Panc1 (cell line): ENCODE results near the gene B3GLCT. TPM values are rescaled to one million over a fixed set of nuclear protein-coding genes. Genes with fewer than 3 reads are reported as not detected.

Source experiments
- ATAC-seq: fragments of 200-7000 bp; cut with Tn5 transposase; 2 replicates; pipeline ENCODE4 v1.9.1; 2020; ENCODE audit warnings: mild to moderate bottlenecking, moderate library complexity
- BruUV-seq: library from RNA; stranded (reverse); fragments of 400-500 nt; replicated peaks from 2 replicates; lab custom pipeline; 2021; lab: Mats Ljungman, UMichigan
- CTCF ChIA-PET: fragments of 300-600 bp; sonication (Branson Sonifier 250); formaldehyde crosslinking; loops from one replicate; lab custom pipeline; 2022; ENCODE audit warnings: antibody characterized with exemption; lab: Charles Lee
- POLR2A ChIA-PET: fragments of 300-600 bp; sonication (Branson Sonifier 250); formaldehyde crosslinking; loops from one replicate; lab custom pipeline; 2022; ENCODE audit warnings: antibody characterized with exemption; lab: Charles Lee
- DNase-seq: peaks from one replicate; pipeline ENCODE4 v3.0.0-alpha.2; 2010; ENCODE audit warnings: low read depth, low spot score
- H3K27ac ChIP-seq: 2 replicates; pipeline ENCODE4 v1.5.1; 2011; ENCODE audit warnings: mild to moderate bottlenecking, low read length, inconsistent platforms
- H3K27me3 ChIP-seq: fragments of 200-500 bp; sonication (Bioruptor generic); 2 replicates; pipeline ENCODE4 v1.6.0; 2014; ENCODE audit warnings: low read length, inconsistent platforms; ENCODE audit not compliant: control insufficient read depth, insufficient read depth
- H3K36me3 ChIP-seq: fragments of 200-500 bp; sonication (Bioruptor generic); 2 replicates; pipeline ENCODE4 v1.5.1; 2014; ENCODE audit warnings: inconsistent platforms, mild to moderate bottlenecking, low read length, moderate library complexity; ENCODE audit not compliant: control insufficient read depth, insufficient read depth
- H3K4me1 ChIP-seq: 2 replicates; pipeline ENCODE4 v1.5.1; 2011; ENCODE audit warnings: inconsistent platforms, mild to moderate bottlenecking, low read length, moderate library complexity; ENCODE audit not compliant: control insufficient read depth, insufficient read depth
- H3K4me3 ChIP-seq, 2 experiments: 2 replicates each; pipeline ENCODE4 v1.5.1; 2011 to 2012; ENCODE audit warnings: low read depth in 2 of 2, low read length in 2 of 2, mild to moderate bottlenecking in 2 of 2, inconsistent platforms in 1 of 2, moderate library complexity in 1 of 2
- H3K9me3 ChIP-seq: fragments of 200-500 bp; sonication (Bioruptor generic); 2 replicates; pipeline ENCODE4 v1.5.1; 2014; ENCODE audit warnings: low read depth, mild to moderate bottlenecking, inconsistent platforms, low read length, moderate library complexity; ENCODE audit not compliant: control insufficient read depth, insufficient read depth
- POLR2AphosphoS5 ChIP-seq: IDR thresholded peaks from 2 replicates; pipeline ENCODE4 v1.6.1; 2012; ENCODE audit warnings: mild to moderate bottlenecking, low read depth, low read length, moderate library complexity
- SIN3A ChIP-seq: IDR thresholded peaks from 2 replicates; pipeline ENCODE4 v1.6.1; 2012; ENCODE audit warnings: low read depth, mild to moderate bottlenecking, low read length, moderate library complexity, borderline replicate concordance; ENCODE audit not compliant: insufficient read depth
- TCF7L2 ChIP-seq: IDR thresholded peaks from 2 replicates; pipeline ENCODE4 v1.6.1; 2011; ENCODE audit warnings: mild to moderate bottlenecking, low read depth, low read length, inconsistent platforms
- in situ Hi-C: cut with HindIII; loops from 2 replicates; pipeline ENCODE4 v1.10.0; 2016; ENCODE audit warnings: low sequenced_read_pairs, low pct_unique_long_range_greater_than_20kb
- intact Hi-C: fragments of 100-400 bp; cut with micrococcal nuclease; formaldehyde crosslinking; loops from one replicate; pipeline ENCODE4 v1.10.0; 2022; ENCODE audit not compliant: unreplicated experiment
- total RNA-seq: library from RNA; stranded (reverse); gene quantifications from one replicate; pipeline ENCODE4 v1.2.1, GENCODE V29; 2021; ENCODE audit not compliant: unreplicated experiment
- TF ChIP-seq, protein P1 (sequence below): fragments of 450-650 bp; IDR thresholded peaks from 2 replicates; pipeline ENCODE4 v1.5.1; 2017; ENCODE audit warnings: mild to moderate bottlenecking
- TF ChIP-seq, protein P2 (sequence below), 2 experiments: IDR thresholded peaks; 2 replicates each; pipeline ENCODE4 v1.6.1; 2011 to 2012; ENCODE audit warnings: low read depth in 2 of 2, control low read depth in 1 of 2, low read length in 1 of 2, mild to moderate bottlenecking in 1 of 2, moderate library complexity in 1 of 2; ENCODE audit not compliant: insufficient read depth in 1 of 2

The B3GLCT gene
- total RNA-seq, 1 experiment from 2014 or later = 16.5 TPM

DNA sequence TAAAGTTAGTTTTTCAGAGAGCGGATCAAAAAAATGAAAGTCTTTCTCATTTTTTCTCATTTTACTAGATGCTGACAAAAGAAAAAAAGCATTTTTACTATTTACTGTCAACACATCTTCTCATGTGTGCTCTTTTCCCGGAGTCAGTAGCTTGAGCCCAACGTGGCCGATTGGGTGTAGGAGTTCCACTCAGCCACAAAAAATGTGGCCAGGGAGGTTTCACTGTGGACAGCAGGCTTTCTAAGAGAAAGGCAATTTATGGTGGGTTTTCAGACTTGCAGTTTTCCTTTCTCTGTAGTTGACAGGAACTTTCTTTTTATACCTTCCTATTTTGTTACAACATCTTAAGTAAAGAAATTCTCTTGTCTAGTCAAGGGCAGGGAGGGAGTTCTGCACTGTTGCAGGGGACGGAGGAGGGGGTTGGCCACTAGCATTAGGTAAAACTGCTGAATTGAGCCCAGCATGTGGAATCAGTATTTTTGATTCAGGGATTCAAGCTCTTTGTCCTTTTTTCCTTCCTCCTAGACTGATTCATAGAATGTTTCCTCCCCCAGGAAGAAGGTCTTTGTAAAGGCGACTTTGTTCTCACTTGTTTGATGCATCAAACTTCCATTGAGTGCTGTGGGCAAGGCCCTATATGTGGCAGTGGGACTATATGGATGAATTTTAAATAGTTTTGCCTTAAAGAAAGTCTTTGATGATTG lies 123.1 kb downstream of the B3GLCT start:
- TF ChIP-seq, protein P1, sequence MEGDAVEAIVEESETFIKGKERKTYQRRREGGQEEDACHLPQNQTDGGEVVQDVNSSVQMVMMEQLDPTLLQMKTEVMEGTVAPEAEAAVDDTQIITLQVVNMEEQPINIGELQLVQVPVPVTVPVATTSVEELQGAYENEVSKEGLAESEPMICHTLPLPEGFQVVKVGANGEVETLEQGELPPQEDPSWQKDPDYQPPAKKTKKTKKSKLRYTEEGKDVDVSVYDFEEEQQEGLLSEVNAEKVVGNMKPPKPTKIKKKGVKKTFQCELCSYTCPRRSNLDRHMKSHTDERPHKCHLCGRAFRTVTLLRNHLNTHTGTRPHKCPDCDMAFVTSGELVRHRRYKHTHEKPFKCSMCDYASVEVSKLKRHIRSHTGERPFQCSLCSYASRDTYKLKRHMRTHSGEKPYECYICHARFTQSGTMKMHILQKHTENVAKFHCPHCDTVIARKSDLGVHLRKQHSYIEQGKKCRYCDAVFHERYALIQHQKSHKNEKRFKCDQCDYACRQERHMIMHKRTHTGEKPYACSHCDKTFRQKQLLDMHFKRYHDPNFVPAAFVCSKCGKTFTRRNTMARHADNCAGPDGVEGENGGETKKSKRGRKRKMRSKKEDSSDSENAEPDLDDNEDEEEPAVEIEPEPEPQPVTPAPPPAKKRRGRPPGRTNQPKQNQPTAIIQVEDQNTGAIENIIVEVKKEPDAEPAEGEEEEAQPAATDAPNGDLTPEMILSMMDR = no peak
- TF ChIP-seq SIN3A = no peak
- no peak for TF ChIP-seq POLR2AphosphoS5
- no peak for TF ChIP-seq TCF7L2
- TF ChIP-seq, protein P2, sequence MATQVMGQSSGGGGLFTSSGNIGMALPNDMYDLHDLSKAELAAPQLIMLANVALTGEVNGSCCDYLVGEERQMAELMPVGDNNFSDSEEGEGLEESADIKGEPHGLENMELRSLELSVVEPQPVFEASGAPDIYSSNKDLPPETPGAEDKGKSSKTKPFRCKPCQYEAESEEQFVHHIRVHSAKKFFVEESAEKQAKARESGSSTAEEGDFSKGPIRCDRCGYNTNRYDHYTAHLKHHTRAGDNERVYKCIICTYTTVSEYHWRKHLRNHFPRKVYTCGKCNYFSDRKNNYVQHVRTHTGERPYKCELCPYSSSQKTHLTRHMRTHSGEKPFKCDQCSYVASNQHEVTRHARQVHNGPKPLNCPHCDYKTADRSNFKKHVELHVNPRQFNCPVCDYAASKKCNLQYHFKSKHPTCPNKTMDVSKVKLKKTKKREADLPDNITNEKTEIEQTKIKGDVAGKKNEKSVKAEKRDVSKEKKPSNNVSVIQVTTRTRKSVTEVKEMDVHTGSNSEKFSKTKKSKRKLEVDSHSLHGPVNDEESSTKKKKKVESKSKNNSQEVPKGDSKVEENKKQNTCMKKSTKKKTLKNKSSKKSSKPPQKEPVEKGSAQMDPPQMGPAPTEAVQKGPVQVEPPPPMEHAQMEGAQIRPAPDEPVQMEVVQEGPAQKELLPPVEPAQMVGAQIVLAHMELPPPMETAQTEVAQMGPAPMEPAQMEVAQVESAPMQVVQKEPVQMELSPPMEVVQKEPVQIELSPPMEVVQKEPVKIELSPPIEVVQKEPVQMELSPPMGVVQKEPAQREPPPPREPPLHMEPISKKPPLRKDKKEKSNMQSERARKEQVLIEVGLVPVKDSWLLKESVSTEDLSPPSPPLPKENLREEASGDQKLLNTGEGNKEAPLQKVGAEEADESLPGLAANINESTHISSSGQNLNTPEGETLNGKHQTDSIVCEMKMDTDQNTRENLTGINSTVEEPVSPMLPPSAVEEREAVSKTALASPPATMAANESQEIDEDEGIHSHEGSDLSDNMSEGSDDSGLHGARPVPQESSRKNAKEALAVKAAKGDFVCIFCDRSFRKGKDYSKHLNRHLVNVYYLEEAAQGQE (IDR thresholded peaks at IDR 0.05; ENCODE audit: insufficient read depth in 1 of 2, low read depth in 2 of 2, low read length in 1 of 2) = no peak
- Histone ChIP-seq H3K4me3 (no peak overlapping the region), H3K4me1 (no peaks in the 10 kb centered on the region), H3K27me3 (no peaks in the 10 kb centered on the region), H3K9me3 (no peaks in the 10 kb centered on the region), H3K36me3 (no peaks in the 10 kb centered on the region), H3K27ac (no peak overlapping the region)
- ChIA-PET POLR2A (no interaction called here), CTCF (no interaction called here)
- no peak for DNase-seq
- ATAC-seq = no peak
- intact Hi-C loops = no loop called here
- in situ Hi-C loops = no loop called here
- no TSS peak for BruUV-seq

DNA sequence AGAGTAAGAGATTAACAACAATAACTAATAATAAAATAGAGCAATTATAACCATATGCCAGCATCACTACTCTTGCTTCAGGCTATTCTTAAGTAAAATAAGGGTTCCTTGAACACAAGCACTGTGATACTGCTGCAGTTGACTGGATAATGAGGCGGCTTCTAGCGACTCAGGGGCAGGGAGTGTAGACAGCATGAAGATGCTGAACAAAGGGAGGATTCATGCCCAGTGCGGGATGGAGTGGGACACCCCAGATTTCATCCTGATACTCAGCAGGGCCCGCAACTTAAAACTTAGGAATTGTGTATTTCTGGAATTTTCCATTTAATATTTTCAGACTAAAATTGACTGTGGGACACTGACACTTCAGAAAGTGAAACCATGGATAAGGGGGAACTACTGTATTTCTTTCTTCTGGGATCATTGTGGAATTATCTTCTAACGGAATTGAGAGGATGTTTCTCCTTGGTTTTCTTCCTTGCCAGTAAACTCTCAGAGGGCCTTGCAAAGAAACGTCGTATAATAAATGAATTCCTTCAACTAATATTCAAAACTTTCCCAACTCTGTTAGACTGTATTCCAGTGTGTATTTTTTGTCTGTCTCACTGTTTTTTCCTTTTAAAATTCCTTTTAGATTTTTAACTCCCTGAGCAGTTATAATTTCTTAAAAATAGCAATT lies 127.5 kb downstream of the B3GLCT start:
- in situ Hi-C loops (no loop called here), intact Hi-C loops (no loop called here)
- Histone ChIP-seq H3K4me3 (no peak overlapping the region), H3K27ac (no peak overlapping the region), H3K36me3 (no peaks in the 10 kb centered on the region), H3K9me3 (no peaks in the 10 kb centered on the region), H3K27me3 (no peaks in the 10 kb centered on the region), H3K4me1 (no peaks in the 10 kb centered on the region)
- POLR2A ChIA-PET = no interaction called here
- DNase-seq = no peak
- CTCF ChIA-PET = no interaction called here
- TF ChIP-seq, protein P2 (IDR thresholded peaks at IDR 0.05; ENCODE audit: insufficient read depth in 1 of 2, low read depth in 2 of 2, low read length in 1 of 2) = no peak
- no peak for TF ChIP-seq SIN3A
- TF ChIP-seq, protein P1 = no peak
- TF ChIP-seq POLR2AphosphoS5 = no peak
- TF ChIP-seq TCF7L2 = no peak
- BruUV-seq = no TSS peak
- ATAC-seq = no peak
